ENCODE results near the gene AKR1A1. TPM values are rescaled to one million over a fixed set of nuclear protein-coding genes. Genes with fewer than 3 reads are reported as not detected.

The AKR1A1 gene
- total RNA-seq, 2 experiments from 2014 or later: 25.3 to 31.0 TPM

- POLR2A ChIA-PET: interaction anchor here (1.7 kb wide), 1 partner anchor 9 kb away, joined by 4 read pairs; the partner anchor contains the start of genes CCDC163 and MMACHC
- no peak overlapping the region for H3K4me3 Mint-ChIP-seq
- no peak for ATAC-seq (ENCODE audit: poor library complexity)
- H3K27ac Mint-ChIP-seq: peak overlapping the region; percentile 37
- Histone ChIP-seq H3K4me1 (ENCODE audit: insufficient read depth, low read length) (no peaks in the 10 kb centered on the region), H3K27ac (ENCODE audit: low read depth in 1 of 2, low read length in 2 of 2) (no peak overlapping the region), H3K36me3 (ENCODE audit: insufficient read depth, low read length) (peaks cover 57% of the 10 kb centered on the region), H3K4me3 (ENCODE audit: low read length) (no peak overlapping the region), H3K27me3 (ENCODE audit: control insufficient read depth in 1 of 2, insufficient read depth in 2 of 2, low read length in 2 of 2) (no peaks in the 10 kb centered on the region), H3K9me3 (ENCODE audit: control insufficient read depth in 1 of 2, insufficient read depth in 1 of 2, low read length in 2 of 2) (no peaks in the 10 kb centered on the region)
- intact Hi-C loops (cut with DNase I, micrococcal nuclease): no loop called here
- CTCF ChIA-PET: interaction anchor here (1.1 kb wide), 1 partner anchor 52 kb away, joined by 3 read pairs; no protein-coding TSS in a partner anchor
- H3K27me3 Mint-ChIP-seq: no peaks in the 10 kb centered on the region
- peaks cover 56% of the 10 kb centered on the region for H3K36me3 Mint-ChIP-seq (ENCODE audit: low read depth)
- no peak for DNase-seq
- no peaks in the 10 kb centered on the region for H3K4me1 Mint-ChIP-seq (ENCODE audit: low read depth)
- TF ChIP-seq CTCF (IDR thresholded peaks at IDR 0.05): no peak
- H3K9me3 Mint-ChIP-seq: no peaks in the 10 kb centered on the region
These were observed 42.1 kb upstream of the AKR1A1 start for GRCh38 chr1:45508295-45509151.

- Mint-ChIP-seq H3K27me3 (no peaks in the 10 kb centered on the region), H3K36me3 (ENCODE audit: low read depth) (peaks cover 73% of the 10 kb centered on the region), H3K4me3 (no peak overlapping the region), H3K4me1 (ENCODE audit: low read depth) (no peaks in the 10 kb centered on the region), H3K27ac (no peak overlapping the region), H3K9me3 (no peaks in the 10 kb centered on the region)
- Histone ChIP-seq H3K9me3 (ENCODE audit: control insufficient read depth in 1 of 2, insufficient read depth in 1 of 2, low read length in 2 of 2) (no peaks in the 10 kb centered on the region), H3K4me1 (ENCODE audit: insufficient read depth, low read length) (no peaks in the 10 kb centered on the region), H3K36me3 (ENCODE audit: insufficient read depth, low read length) (peaks cover 71% of the 10 kb centered on the region), H3K27me3 (ENCODE audit: control insufficient read depth in 1 of 2, insufficient read depth in 2 of 2, low read length in 2 of 2) (no peaks in the 10 kb centered on the region), H3K4me3 (ENCODE audit: low read length) (no peak overlapping the region), H3K27ac (ENCODE audit: low read depth in 1 of 2, low read length in 2 of 2) (no peak overlapping the region)
- intact Hi-C loops (cut with DNase I, micrococcal nuclease): loop anchor here in 1 of 2 experiments (10.0 kb wide), 1 partner anchor 374 kb away; no protein-coding TSS in a partner anchor
- ATAC-seq (ENCODE audit: poor library complexity): no peak
- no peak for DNase-seq
- ChIA-PET CTCF (interaction anchor here (1.5 to 3.4 kb wide), 3 partner anchors 33 to 60 kb away, joined by 5 to 50 read pairs (median 20); partner anchors contain the start of gene AKR1A1), POLR2A (interaction anchor here (1.7 to 3.6 kb wide), 2 partner anchors 10 to 11 kb away, joined by 4 to 23 read pairs; partner anchors contain the start of genes CCDC163, MMACHC and PRDX1)
- TF ChIP-seq CTCF (IDR thresholded peaks at IDR 0.05): no peak
These were observed 40.3 kb upstream of the AKR1A1 start for GRCh38 chr1:45510036-45510971.

- no peak for DNase-seq
- no peak for TF ChIP-seq CTCF (IDR thresholded peaks at IDR 0.05)
- Mint-ChIP-seq H3K9me3 (no peaks in the 10 kb centered on the region), H3K27me3 (no peaks in the 10 kb centered on the region), H3K36me3 (ENCODE audit: low read depth) (peaks cover 81% of the 10 kb centered on the region), H3K4me3 (no peak overlapping the region), H3K4me1 (ENCODE audit: low read depth) (peaks cover 2% of the 10 kb centered on the region), H3K27ac (no peak overlapping the region)
- ChIA-PET POLR2A (interaction anchor here (3.6 kb wide), 1 partner anchor 10 kb away, joined by 23 read pairs; the partner anchor contains the start of gene PRDX1), CTCF (interaction anchor here (1.5 to 3.4 kb wide), 3 partner anchors 32 to 59 kb away, joined by 5 to 50 read pairs (median 20); partner anchors contain the start of gene AKR1A1)
- no peak overlapping the region for H3K4me3 ChIP-seq (ENCODE audit: low read length)
- H3K36me3 ChIP-seq (ENCODE audit: insufficient read depth, low read length): peaks cover 78% of the 10 kb centered on the region
- ATAC-seq (ENCODE audit: poor library complexity): no peak
- no peaks in the 10 kb centered on the region for H3K4me1 ChIP-seq (ENCODE audit: insufficient read depth, low read length)
- no peak overlapping the region for H3K27ac ChIP-seq (ENCODE audit: low read depth in 1 of 2, low read length in 2 of 2)
- H3K27me3 ChIP-seq (ENCODE audit: control insufficient read depth in 1 of 2, insufficient read depth in 2 of 2, low read length in 2 of 2): no peaks in the 10 kb centered on the region
- intact Hi-C loops (cut with DNase I, micrococcal nuclease): loop anchor here in 1 of 2 experiments (10.0 kb wide), 1 partner anchor 374 kb away; no protein-coding TSS in a partner anchor
- H3K9me3 ChIP-seq (ENCODE audit: control insufficient read depth in 1 of 2, insufficient read depth in 1 of 2, low read length in 2 of 2): no peaks in the 10 kb centered on the region
These were observed 39.6 kb upstream of the AKR1A1 start for GRCh38 chr1:45510972-45511527.

Measured in CD4-positive, alpha-beta T cell (primary cell).